PFSK-1 (cell line): ENCODE measurements around the gene IGSF11.

Experiments used
- POLR2AphosphoS5 ChIP-seq: IDR thresholded peaks from 2 replicates; pipeline ENCODE4 v1.6.1; 2012; ENCODE audit warnings: low read depth, mild to moderate bottlenecking, control low read depth, low read length, moderate library complexity
- TAF1 ChIP-seq: IDR thresholded peaks from 2 replicates; pipeline ENCODE4 v1.6.1; 2012; ENCODE audit warnings: low read length, control low read depth, borderline replicate concordance; ENCODE audit not compliant: insufficient read depth

DNA sequence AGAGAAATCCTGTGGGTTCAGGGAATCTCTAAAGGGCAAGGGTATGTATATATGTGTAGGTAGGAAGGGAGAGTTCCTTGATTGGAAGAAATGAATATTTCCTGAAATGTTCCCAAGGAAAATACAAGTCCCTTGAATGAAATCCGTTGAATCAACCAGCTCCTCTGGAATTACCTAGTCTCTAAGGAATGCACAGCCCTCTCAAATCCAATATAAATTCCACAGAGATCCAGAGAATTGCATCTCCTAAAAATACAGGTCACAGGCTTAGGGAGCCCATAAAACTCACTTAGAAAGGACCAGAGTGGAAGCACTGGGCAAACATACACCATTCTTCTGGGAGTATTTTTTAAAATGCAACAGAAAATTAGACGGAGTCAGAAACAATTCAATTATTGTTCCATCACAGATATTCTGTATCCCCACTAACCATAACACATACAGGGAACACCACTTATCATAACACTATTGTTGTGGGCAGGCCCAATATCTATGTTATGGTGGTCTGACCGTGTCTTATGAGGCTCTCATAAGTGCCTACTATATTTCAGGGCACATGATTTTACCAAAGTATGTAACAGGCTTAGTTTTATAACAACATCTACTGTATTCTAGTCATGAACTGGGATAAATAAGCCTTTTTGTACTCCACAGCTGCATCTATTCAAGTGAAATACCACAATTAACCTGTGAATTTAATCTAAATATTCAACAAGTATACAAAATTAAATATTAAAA lies 43.7 kb downstream of the IGSF11 start:
- TF ChIP-seq TAF1: no peak
- TF ChIP-seq POLR2AphosphoS5: no peak
